Stomach (tissue), 9 donors: ENCODE results near the gene ABCA7. TPM values are rescaled to one million over a fixed set of nuclear protein-coding genes. Genes with fewer than 3 reads are reported as not detected.

ENCODE experiments used
- DNase-seq, 2 donors: peaks; one replicate each; pipeline versions ENCODE4 v3.0.0 to v3.0.0-alpha.2; 2013 to 2019
- H3K27ac ChIP-seq, 5 donors: fragments of 200-600 bp in 4 of 5; sonication (generic) in 4 of 5; one replicate each; pipeline ENCODE4 v1.5.1; 2013 to 2019; ENCODE audit warnings: mild to moderate bottlenecking in 1 of 5, moderate library complexity in 1 of 5
- H3K27me3 ChIP-seq, 3 donors: fragments of 200-600 bp; sonication (generic); one replicate each; pipeline ENCODE4 v1.5.1; 2017 to 2019; ENCODE audit warnings: mixed run types in 1 of 3
- H3K36me3 ChIP-seq, 4 donors: fragments of 200-600 bp; sonication (generic); 1 replicate in 3 of 4; 2 replicates in 1 of 4; pipeline ENCODE4 v1.5.1; 2016 to 2019
- H3K4me1 ChIP-seq, 4 donors: fragments of 200-600 bp; sonication (generic); one replicate each; pipeline ENCODE4 v1.5.1; 2016 to 2019
- H3K4me3 ChIP-seq, 4 donors: fragments of 200-600 bp; sonication (generic) in 3 of 4; one replicate each; pipeline ENCODE4 v1.5.1; 2016 to 2019; ENCODE audit warnings: mild to moderate bottlenecking in 1 of 4
- H3K9me3 ChIP-seq, 4 donors: fragments of 200-600 bp; sonication (generic); one replicate each; pipeline ENCODE4 v1.5.1; 2016 to 2019
- CTCF ChIP-seq, 7 experiments: fragments of 450-650 bp in 4 of 7; fragments of 200-600 bp in 3 of 7; sonication (generic) in 3 of 7; IDR thresholded peaks; one replicate each; pipeline ENCODE4 v1.5.1; 2016 to 2019; ENCODE audit warnings: antibody characterized with exemption in 7 of 7, control low read depth in 2 of 7, mild to moderate bottlenecking in 1 of 7
- EP300 ChIP-seq: sonication (generic); formaldehyde crosslinking; IDR thresholded peaks from one replicate; pipeline ENCODE4 v1.6.1; 2017; ENCODE audit warnings: antibody characterized with exemption
- POLR2A ChIP-seq, 4 donors: fragments of 450-650 bp; IDR thresholded peaks; one replicate each; pipeline ENCODE4 v1.6.1; 2016; ENCODE audit warnings: antibody characterized with exemption in 4 of 4, control low read depth in 2 of 4, mild to moderate bottlenecking in 1 of 4, moderate library complexity in 1 of 4
- POLR2AphosphoS5 ChIP-seq, 3 donors: sonication (generic); formaldehyde crosslinking; IDR thresholded peaks; one replicate each; pipeline ENCODE4 v1.6.1; 2016; ENCODE audit warnings: antibody characterized with exemption in 3 of 3
- WGBS, 5 donors: extraction: QIAGEN DNeasy Blood & Tissue Kit in 3 of 5; methylation state at CpG; one replicate each; pipeline versions ENCODE4 v1.1.5 to v1.1.7; 2013 to 2018; 5-methylcytosine and 5-hydroxymethylcytosine counted together
- intact Hi-C: fragments of 100-400 bp; cut with DNase I; formaldehyde crosslinking; loops from one replicate; pipeline ENCODE4 v1.15.1; 2023; ENCODE audit warnings: low total_unique reads
- polyA plus RNA-seq, 3 donors: library from polyadenylated mRNA; stranded (reverse); fragments of 200-250 nt; gene quantifications; one replicate each; pipeline ENCODE4 v1.2.3, GENCODE V29; 2013
- total RNA-seq, 5 donors: library from RNA; depleted of rRNA; stranded (reverse); fragments of >200 nt; gene quantifications; one replicate each; pipeline versions ENCODE4 v1.1.0 to v1.2.3, GENCODE V29; 2014 to 2016
- donor health status: healthy with polysubstance abuse.
- donor health status: Bipolar disorder and iron deficiency.
- donor health status: healthy.

The ABCA7 gene
- total and polyA plus RNA-seq, 8 donors = 5.1 to 144 (median 34.7) TPM

DNA sequence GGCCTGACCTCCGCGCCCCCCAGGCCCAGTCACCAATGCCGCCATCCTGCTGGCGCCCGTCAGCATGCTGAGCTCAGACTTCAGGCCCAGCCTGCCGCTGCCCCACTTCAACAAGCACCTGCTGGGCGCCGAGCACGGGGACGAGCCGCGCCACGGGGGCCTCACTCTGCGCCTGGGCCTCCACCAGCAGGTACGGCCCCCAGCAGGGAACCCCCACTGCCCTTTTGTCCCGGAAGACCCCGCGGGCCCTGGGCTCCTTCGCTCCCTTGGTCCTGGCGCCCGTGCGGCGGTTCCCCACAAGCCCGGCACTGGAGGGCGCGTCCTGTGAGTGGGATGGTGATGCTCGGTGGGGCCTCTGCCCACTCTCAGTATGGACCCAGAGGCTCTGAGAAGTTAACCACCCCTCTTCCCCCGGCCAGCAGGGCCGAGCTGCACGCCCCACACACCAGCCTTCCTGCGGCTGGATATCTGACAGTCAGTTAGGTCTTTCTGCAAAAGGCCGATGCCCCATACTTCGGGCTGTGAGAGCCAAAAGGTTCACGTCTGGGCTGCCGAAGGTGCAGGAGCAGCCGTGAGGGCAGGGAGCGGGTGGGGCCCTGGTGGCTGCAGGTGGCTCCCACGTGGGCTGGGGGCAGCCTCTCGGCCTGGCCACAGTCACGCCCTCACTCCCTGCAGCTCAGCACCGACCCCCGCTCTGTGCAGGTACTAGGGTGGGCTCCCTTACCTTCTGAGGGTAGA lies 47.8 kb upstream of the ABCA7 start:
- TF ChIP-seq POLR2A (IDR thresholded peaks at IDR 0.05) (no peak), POLR2AphosphoS5 (IDR thresholded peaks at IDR 0.05) (no peak), EP300 (no peak), CTCF (IDR thresholded peaks at IDR 0.05) (no peak)
- Histone ChIP-seq H3K9me3 (no peaks in the 10 kb centered on the region), H3K36me3 (peaks cover 39 to 72% (median 66%) of the 10 kb centered on the region in 4 donors), H3K27me3 (peaks cover 4 to 27% (median 19%) of the 10 kb centered on the region in 3 donors), H3K4me1 (peaks cover 11 to 35% (median 20%) of the 10 kb centered on the region in 4 donors), H3K4me3 (no peak overlapping the region), H3K27ac (no peak overlapping the region)
- WGBS, 5 donors = 92 to 95% (median 93%) methylated on average over 3 to 42 of the region's 42 CpGs
- intact Hi-C loops = no loop called here
- no peak for DNase-seq

DNA sequence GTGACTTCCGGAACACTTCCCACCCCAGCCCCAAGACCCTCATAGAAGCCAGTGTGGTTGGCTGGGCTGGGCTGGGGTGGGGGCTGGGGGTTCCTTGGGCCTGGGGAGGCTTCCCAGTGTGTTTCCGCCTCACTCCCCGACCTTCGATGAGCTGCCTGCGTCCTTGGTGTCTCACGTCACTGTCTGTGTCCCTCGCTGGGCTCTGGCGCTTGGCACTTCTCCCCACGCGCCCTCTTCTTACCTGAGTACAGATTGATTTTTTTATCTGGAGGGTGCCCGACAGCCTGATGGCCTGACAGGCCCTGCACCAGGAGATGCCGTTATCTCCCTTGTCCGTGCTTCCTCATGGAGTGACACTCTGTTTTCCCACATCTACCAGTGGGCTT lies 47.2 kb upstream of the ABCA7 start:
- Histone ChIP-seq H3K27me3 (peaks cover 4 to 33% (median 25%) of the 10 kb centered on the region in 3 donors), H3K4me3 (no peak overlapping the region), H3K9me3 (no peaks in the 10 kb centered on the region), H3K36me3 (peaks cover 39 to 67% (median 61%) of the 10 kb centered on the region in 4 donors), H3K27ac (no peak overlapping the region), H3K4me1 (peaks cover 11 to 35% (median 20%) of the 10 kb centered on the region in 4 donors)
- intact Hi-C loops = no loop called here
- no peak for TF ChIP-seq CTCF (IDR thresholded peaks at IDR 0.05)
- no peak for TF ChIP-seq EP300
- TF ChIP-seq POLR2A (IDR thresholded peaks at IDR 0.05) = no peak
- TF ChIP-seq POLR2AphosphoS5 (IDR thresholded peaks at IDR 0.05) = no peak
- DNase-seq = no peak
- 89 to 95% (median 93%) methylated on average over 12 to 13 of the region's 13 CpGs for WGBS, 5 donors

DNA sequence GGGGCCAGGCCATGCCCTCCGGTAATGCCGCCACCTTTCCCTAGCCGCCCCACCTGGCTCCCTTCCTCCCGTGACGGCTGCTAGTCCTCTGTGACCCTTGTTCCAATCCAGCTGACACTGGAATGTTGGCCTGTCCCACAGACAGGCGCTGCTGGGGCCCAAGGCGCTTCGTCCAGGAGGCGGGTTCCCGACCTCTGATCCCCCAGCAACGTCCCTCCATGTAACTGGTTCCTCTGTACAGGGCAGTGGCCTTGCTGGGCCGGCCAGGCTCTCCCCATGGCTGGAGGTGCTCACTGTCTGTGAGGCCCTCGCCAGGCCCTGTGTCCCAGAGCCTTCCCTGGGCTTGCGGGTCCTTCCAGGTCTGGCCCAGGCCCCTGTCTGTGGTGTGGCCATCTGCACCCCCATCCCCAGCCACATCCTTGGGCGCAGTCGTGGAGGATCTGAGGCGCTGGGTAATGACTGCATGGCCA lies 46.5 kb upstream of the ABCA7 start:
- intact Hi-C loops = no loop called here
- Histone ChIP-seq H3K36me3 (peaks cover 39 to 60% (median 56%) of the 10 kb centered on the region in 4 donors), H3K4me3 (no peak overlapping the region), H3K27ac (no peak overlapping the region), H3K4me1 (peaks cover 11 to 35% (median 20%) of the 10 kb centered on the region in 4 donors), H3K9me3 (no peaks in the 10 kb centered on the region), H3K27me3 (peaks cover 4 to 40% (median 32%) of the 10 kb centered on the region in 3 donors)
- WGBS, 5 donors = 90 to 95% (median 93%) methylated on average over 11 to 17 of the region's 17 CpGs
- no peak for DNase-seq
- TF ChIP-seq CTCF (IDR thresholded peaks at IDR 0.05) = no peak
- no peak for TF ChIP-seq EP300
- TF ChIP-seq POLR2A (IDR thresholded peaks at IDR 0.05) = no peak
- no peak for TF ChIP-seq POLR2AphosphoS5 (IDR thresholded peaks at IDR 0.05)

GRCh38 chr19:993831-994393 lies 46.0 kb upstream of the ABCA7 start:
- 80 to 92% (median 89%) methylated on average over 17 to 43 of the region's 43 CpGs for WGBS, 5 donors
- Histone ChIP-seq H3K4me3 (no peak overlapping the region), H3K27me3 (peaks cover 7 to 45% (median 37%) of the 10 kb centered on the region in 3 donors), H3K4me1 (peaks cover 11 to 35% (median 20%) of the 10 kb centered on the region in 4 donors), H3K27ac (no peak overlapping the region), H3K36me3 (peaks cover 39 to 55% (median 52%) of the 10 kb centered on the region in 4 donors), H3K9me3 (no peaks in the 10 kb centered on the region)
- intact Hi-C loops = no loop called here
- TF ChIP-seq POLR2AphosphoS5 (IDR thresholded peaks at IDR 0.05) (no peak), POLR2A (IDR thresholded peaks at IDR 0.05) (no peak), EP300 (no peak), CTCF (IDR thresholded peaks at IDR 0.05) (no peak)
- no peak for DNase-seq
